HCT116 (cell line): Measurements from ENCODE around the gene IRS1. TPM values are rescaled to one million over a fixed set of nuclear protein-coding genes. Genes with fewer than 3 reads are reported as not detected.
A peak's percentile ranks its signal among the peaks of the same experiment; 100 is the strongest.

Experiments used
- ATAC-seq: fragments of 200-7000 bp; cut with Tn5 transposase; 2 replicates; pipeline ENCODE4 v1.9.1; 2020; ENCODE audit warnings: mild to moderate bottlenecking, moderate library complexity
- BruUV-seq: library from RNA; stranded (reverse); fragments of 400-500 nt; replicated peaks from 2 replicates; lab custom pipeline; 2021; lab: Mats Ljungman, UMichigan
- CTCF ChIA-PET: fragments of 300-600 bp; sonication (Branson Sonifier 250); formaldehyde crosslinking; loops from one replicate; lab custom pipeline; 2021; ENCODE audit warnings: antibody characterized with exemption; lab: Charles Lee
- POLR2A ChIA-PET: fragments of 300-600, 350-600 bp; sonication (Branson Sonifier 250); formaldehyde crosslinking; loops from one replicate; lab custom pipeline; 2021; ENCODE audit warnings: antibody characterized with exemption; lab: Charles Lee
- RAD21 ChIA-PET, 2 experiments: fragments of 300-600 bp; sonication (Branson Sonifier 250); formaldehyde crosslinking; loops; one replicate each; lab custom pipeline; 2023; ENCODE audit warnings: low total read pairs in 2 of 2; ENCODE audit not compliant: uncharacterized antibody in 2 of 2, unreplicated experiment in 2 of 2, low non-redundant PET in 1 of 2; lab: Charles Lee
- DNase-seq: peaks from one replicate; pipeline ENCODE4 v3.0.0-alpha.2; 2010; ENCODE audit warnings: low read depth, low spot score
- H2AFZ ChIP-seq: fragments of 200-600 bp; shearing (Covaris generic), sonication (generic); 2 replicates; pipeline ENCODE4 v1.6.1; 2017; ENCODE audit warnings: low read depth, mixed run types, mixed read lengths, antibody characterized with exemption, low read length; ENCODE audit not compliant: poor library complexity, severe bottlenecking
- H3K27ac ChIP-seq: 2 replicates; pipeline ENCODE4 v1.5.1; 2012; ENCODE audit warnings: low read depth, low read length
- H3K27me3 ChIP-seq: fragments of 200-600 bp; sonication (generic); 2 replicates; pipeline ENCODE4 v1.6.1; 2016; ENCODE audit warnings: mixed run types, low read length, mixed read lengths; ENCODE audit not compliant: insufficient read depth
- H3K36me3 ChIP-seq, 2 experiments: fragments of 200-500 bp in 1 of 2; fragments of 200-600 bp in 1 of 2; sonication (Bioruptor generic) in 1 of 2; sonication (generic) in 1 of 2; 2 replicates each; pipeline versions ENCODE4 v1.5.1 to v1.6.1; 2014 to 2016; ENCODE audit warnings: low read length in 2 of 2, inconsistent platforms in 1 of 2, mixed read lengths in 1 of 2, mixed run types in 1 of 2; ENCODE audit not compliant: insufficient read depth in 2 of 2, control insufficient read depth in 1 of 2
- H3K4me1 ChIP-seq, 2 experiments: fragments of 200-600 bp in 1 of 2; sonication (generic) in 1 of 2; 2 replicates each; pipeline versions ENCODE4 v1.5.1 to v1.6.1; 2012 to 2017; ENCODE audit warnings: low read length in 2 of 2, inconsistent platforms in 1 of 2, mild to moderate bottlenecking in 1 of 2, mixed read lengths in 1 of 2, mixed run types in 1 of 2, moderate library complexity in 1 of 2; ENCODE audit not compliant: insufficient read depth in 2 of 2, control insufficient read depth in 1 of 2
- H3K4me2 ChIP-seq: fragments of 200-600 bp; sonication (generic); 2 replicates; pipeline ENCODE4 v1.6.1; 2017; ENCODE audit warnings: mixed run types, low read length, mixed read lengths
- H3K4me3 ChIP-seq, 2 experiments: fragments of 200-600 bp in 1 of 2; sonication (generic) in 1 of 2; replicated peaks in 1 of 2; 2 replicates each; pipeline ENCODE4 v1.5.1; 2011 to 2016; ENCODE audit warnings: low read length in 2 of 2, control low read depth in 1 of 2, low read depth in 1 of 2, mild to moderate bottlenecking in 1 of 2, mixed read lengths in 1 of 2, mixed run types in 1 of 2
- H3K79me2 ChIP-seq: fragments of 200-600 bp; sonication (generic); 2 replicates; pipeline ENCODE4 v1.6.1; 2017; ENCODE audit warnings: mild to moderate bottlenecking, mixed run types, low read length, moderate library complexity, mixed read lengths; ENCODE audit not compliant: insufficient read depth
- H3K9ac ChIP-seq: fragments of 200-600 bp; sonication (generic); 2 replicates; pipeline ENCODE4 v1.6.1; 2016; ENCODE audit warnings: low read length, mixed read lengths
- H3K9me2 ChIP-seq: fragments of 200-600 bp; sonication (generic), shearing (Covaris generic); 2 replicates; pipeline ENCODE4 v1.6.1; 2017; ENCODE audit warnings: mixed run types, mild to moderate bottlenecking, moderate library complexity; ENCODE audit not compliant: insufficient read depth
- H3K9me3 ChIP-seq, 2 experiments: fragments of 200-500 bp in 1 of 2; fragments of 200-600 bp in 1 of 2; sonication (Bioruptor generic) in 1 of 2; sonication (generic) in 1 of 2; 2 replicates each; pipeline ENCODE4 v1.6.1; 2014 to 2017; ENCODE audit warnings: low read length in 2 of 2, mixed read lengths in 2 of 2, inconsistent platforms in 1 of 2, low read depth in 1 of 2, mild to moderate bottlenecking in 1 of 2, mixed run types in 1 of 2, moderate library complexity in 1 of 2; ENCODE audit not compliant: control insufficient read depth in 1 of 2, insufficient read depth in 1 of 2
- H4K20me1 ChIP-seq: fragments of 200-600 bp; sonication (generic), shearing (Covaris generic); 2 replicates; pipeline ENCODE4 v1.6.1; 2017; ENCODE audit warnings: mixed run types, mild to moderate bottlenecking, moderate library complexity; ENCODE audit not compliant: insufficient read depth
- CBX3 ChIP-seq: IDR thresholded peaks from 2 replicates; pipeline ENCODE4 v1.6.1; 2012; ENCODE audit warnings: low read depth
- EGR1 ChIP-seq: IDR thresholded peaks from 2 replicates; pipeline ENCODE4 v1.6.1; 2012; ENCODE audit warnings: low read depth
- FOSL1 ChIP-seq: IDR thresholded peaks from 2 replicates; pipeline ENCODE4 v1.6.1; 2012; ENCODE audit warnings: low read depth
- POLR2A ChIP-seq: IDR thresholded peaks from 2 replicates; pipeline ENCODE4 v1.7.0; 2011; ENCODE audit warnings: borderline replicate concordance; ENCODE audit not compliant: insufficient read depth, insufficient read length; ENCODE audit errors: extremely low read depth
- SIN3A ChIP-seq: IDR thresholded peaks from 2 replicates; pipeline ENCODE4 v1.6.1; 2012; ENCODE audit warnings: low read depth
- SRF ChIP-seq: IDR thresholded peaks from 2 replicates; pipeline ENCODE4 v1.6.1; 2012; ENCODE audit warnings: low read depth
- TCF7L2 ChIP-seq: IDR thresholded peaks from 2 replicates; pipeline ENCODE4 v1.7.0; 2011; ENCODE audit warnings: borderline replicate concordance, inconsistent platforms; ENCODE audit not compliant: insufficient read depth, insufficient read length; ENCODE audit errors: extremely low read depth
- ZFX ChIP-seq: fragments of 450-650 bp; IDR thresholded peaks from 2 replicates; pipeline ENCODE4 v1.6.1; 2017
- ZNF274 ChIP-seq: fragments of 200-500 bp; sonication (Bioruptor generic); IDR thresholded peaks from 2 replicates; pipeline ENCODE4 v1.6.1; 2014; ENCODE audit warnings: mild to moderate bottlenecking, low read depth, low read length, inconsistent platforms
- intact Hi-C: fragments of 100-400 bp; cut with micrococcal nuclease; formaldehyde crosslinking; loops from 2 replicates; pipeline ENCODE4 v1.10.0; 2022
- total RNA-seq: library from RNA; stranded (reverse); gene quantifications from one replicate; pipeline ENCODE4 v1.2.1, GENCODE V29; 2021; ENCODE audit not compliant: unreplicated experiment
- TF ChIP-seq, protein P1 (sequence below), 3 experiments: fragments of 200-600 bp in 1 of 3; sonication (generic) in 1 of 3; IDR thresholded peaks in 2 of 3; conservative IDR thresholded peaks in 1 of 3; 2 replicates each; pipeline ENCODE4 v1.5.1; 2012 to 2017; ENCODE audit warnings: low read depth in 2 of 3, low read length in 2 of 3, antibody characterized with exemption in 1 of 3, borderline replicate concordance in 1 of 3, control low read depth in 1 of 3, mild to moderate bottlenecking in 1 of 3, mixed read lengths in 1 of 3, mixed run types in 1 of 3, moderate library complexity in 1 of 3; ENCODE audit not compliant: insufficient read depth in 1 of 3

Gene IRS1
- total RNA-seq, 1 experiment from 2014 or later: 88.8 TPM

DNA sequence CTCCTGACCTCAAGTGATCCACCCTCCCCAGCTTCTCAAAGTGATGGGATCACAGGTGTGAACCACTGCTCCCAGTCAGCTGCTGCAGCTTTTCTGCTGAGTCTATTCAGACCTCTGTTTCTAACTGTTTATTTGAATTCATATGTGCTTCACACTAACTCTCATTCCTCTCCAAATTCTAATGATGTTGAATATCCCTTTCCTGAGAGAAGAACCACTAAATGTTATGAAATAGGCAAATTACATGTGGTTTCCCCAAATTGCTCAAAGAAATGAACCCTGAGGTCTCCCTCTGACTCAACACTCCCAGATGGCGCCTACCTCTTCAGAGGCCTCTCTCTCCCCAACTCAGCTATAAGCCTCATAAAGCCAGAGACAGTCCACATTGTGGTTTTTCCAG is 98.6 kb downstream of the IRS1 start:
- peak overlapping the region; percentile 52; the same call in 1 of the 2 replicates for H3K27ac ChIP-seq
- no TSS peak for BruUV-seq
- H3K4me2 ChIP-seq: no peak overlapping the region
- H3K4me3 ChIP-seq: no peak overlapping the region
- peaks cover 41 to 45% of the 10 kb centered on the region in 2 experiments for H3K4me1 ChIP-seq
- H3K9me2 ChIP-seq: no peaks in the 10 kb centered on the region
- H2AFZ ChIP-seq: peak overlapping the region; percentile 92
- ATAC-seq (no peak), DNase-seq (no peak)
- no peaks in the 10 kb centered on the region for H3K27me3 ChIP-seq
- no peak overlapping the region for H3K9ac ChIP-seq
- no peaks in the 10 kb centered on the region for H3K79me2 ChIP-seq
- RAD21 ChIA-PET: no interaction called here
- CTCF ChIA-PET: interaction anchor here (0.7 kb wide), 1 partner anchor 328 kb away, joined by 7 read pairs; no protein-coding TSS in a partner anchor
- TF ChIP-seq SRF: no peak
- TF ChIP-seq SIN3A: no peak
- TF ChIP-seq EGR1: no peak
- TF ChIP-seq TCF7L2: no peak
- TF ChIP-seq CBX3: no peak
- TF ChIP-seq ZFX: no peak
- 0 out of 2 replicates have a peak, but pooled peaks have one; percentile 21 for TF ChIP-seq FOSL1
- no peak for TF ChIP-seq POLR2A
- POLR2A ChIA-PET: interaction anchor here (0.9 kb wide), 1 partner anchor 9 kb away, joined by 3 read pairs; no protein-coding TSS in a partner anchor
- H4K20me1 ChIP-seq: no peaks in the 10 kb centered on the region
- H3K36me3 ChIP-seq: no peaks in the 10 kb centered on the region
- intact Hi-C loops: no loop called here
- H3K9me3 ChIP-seq: no peaks in the 10 kb centered on the region

DNA sequence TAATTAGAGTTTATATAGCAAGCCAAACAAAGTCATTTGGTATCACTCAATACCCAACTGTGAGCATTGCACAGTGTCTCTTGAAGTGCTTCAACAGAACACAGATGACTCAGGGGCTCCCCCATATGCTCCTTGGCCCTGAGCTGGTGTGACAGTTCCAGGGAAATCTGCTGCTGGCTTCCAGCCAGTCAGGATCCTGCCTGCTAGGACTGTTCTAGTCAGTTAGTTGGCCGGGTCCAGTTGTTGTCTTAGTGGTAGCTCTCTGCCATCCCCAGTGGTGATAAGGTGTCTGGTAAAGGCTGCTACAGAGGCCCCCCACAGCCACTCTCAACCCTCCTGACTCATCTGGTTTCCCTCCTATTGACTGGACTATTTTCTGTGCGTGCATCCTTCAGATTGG is 100.3 kb downstream of the IRS1 start:
- TF ChIP-seq TCF7L2: peak; percentile 48
- no peak for TF ChIP-seq CBX3
- TF ChIP-seq, protein P1, sequence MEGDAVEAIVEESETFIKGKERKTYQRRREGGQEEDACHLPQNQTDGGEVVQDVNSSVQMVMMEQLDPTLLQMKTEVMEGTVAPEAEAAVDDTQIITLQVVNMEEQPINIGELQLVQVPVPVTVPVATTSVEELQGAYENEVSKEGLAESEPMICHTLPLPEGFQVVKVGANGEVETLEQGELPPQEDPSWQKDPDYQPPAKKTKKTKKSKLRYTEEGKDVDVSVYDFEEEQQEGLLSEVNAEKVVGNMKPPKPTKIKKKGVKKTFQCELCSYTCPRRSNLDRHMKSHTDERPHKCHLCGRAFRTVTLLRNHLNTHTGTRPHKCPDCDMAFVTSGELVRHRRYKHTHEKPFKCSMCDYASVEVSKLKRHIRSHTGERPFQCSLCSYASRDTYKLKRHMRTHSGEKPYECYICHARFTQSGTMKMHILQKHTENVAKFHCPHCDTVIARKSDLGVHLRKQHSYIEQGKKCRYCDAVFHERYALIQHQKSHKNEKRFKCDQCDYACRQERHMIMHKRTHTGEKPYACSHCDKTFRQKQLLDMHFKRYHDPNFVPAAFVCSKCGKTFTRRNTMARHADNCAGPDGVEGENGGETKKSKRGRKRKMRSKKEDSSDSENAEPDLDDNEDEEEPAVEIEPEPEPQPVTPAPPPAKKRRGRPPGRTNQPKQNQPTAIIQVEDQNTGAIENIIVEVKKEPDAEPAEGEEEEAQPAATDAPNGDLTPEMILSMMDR (IDR thresholded peaks at IDR 0.05 in 2 of 3, conservative IDR thresholded peaks at IDR 0.05 in 1 of 3; ENCODE audit: borderline replicate concordance in 1 of 3, insufficient read depth in 1 of 3, low read depth in 2 of 3, low read length in 2 of 3): no peak; a peak in 1 of 6 replicates
- no peak for TF ChIP-seq ZFX
- no peak for TF ChIP-seq POLR2A
- TF ChIP-seq ZNF274: no peak
- Histone ChIP-seq H2AFZ (peak overlapping the region; percentile 36), H3K27ac (peak overlapping the region; percentile 38), H3K9me3 (no peaks in the 10 kb centered on the region), H4K20me1 (no peaks in the 10 kb centered on the region), H3K4me3 (no peak overlapping the region), H3K27me3 (no peaks in the 10 kb centered on the region), H3K9me2 (no peaks in the 10 kb centered on the region), H3K9ac (no peak overlapping the region), H3K4me1 (peaks cover 42 to 45% of the 10 kb centered on the region in 2 experiments), H3K36me3 (no peaks in the 10 kb centered on the region), H3K79me2 (no peaks in the 10 kb centered on the region), H3K4me2 (0 out of 2 replicates have a peak overlapping the region, but pooled peaks have one; percentile 11)
- ATAC-seq (peak; percentile 71), DNase-seq (no peak)
- no TSS peak for BruUV-seq
- intact Hi-C loops: no loop called here
- RAD21 ChIA-PET: no interaction called here
- POLR2A ChIA-PET: interaction anchor here (1.8 kb wide), 1 partner anchor 47 kb away, joined by 4 read pairs; no protein-coding TSS in a partner anchor
- CTCF ChIA-PET: no interaction called here
